Panc1 (cell line): ENCODE results near the gene GRHL1.

ENCODE experiments used
- POLR2AphosphoS5 ChIP-seq: IDR thresholded peaks from 2 replicates; pipeline ENCODE4 v1.6.1; 2012; ENCODE audit warnings: mild to moderate bottlenecking, low read depth, low read length, moderate library complexity
- REST ChIP-seq, 2 experiments: IDR thresholded peaks; 2 replicates each; pipeline ENCODE4 v1.6.1; 2011 to 2012; ENCODE audit warnings: low read depth in 2 of 2, control low read depth in 1 of 2, low read length in 1 of 2, mild to moderate bottlenecking in 1 of 2, moderate library complexity in 1 of 2; ENCODE audit not compliant: insufficient read depth in 1 of 2
- SIN3A ChIP-seq: IDR thresholded peaks from 2 replicates; pipeline ENCODE4 v1.6.1; 2012; ENCODE audit warnings: low read depth, mild to moderate bottlenecking, low read length, moderate library complexity, borderline replicate concordance; ENCODE audit not compliant: insufficient read depth
- TCF7L2 ChIP-seq: IDR thresholded peaks from 2 replicates; pipeline ENCODE4 v1.6.1; 2011; ENCODE audit warnings: mild to moderate bottlenecking, low read depth, low read length, inconsistent platforms
- TF ChIP-seq, protein P1 (sequence below): fragments of 450-650 bp; IDR thresholded peaks from 2 replicates; pipeline ENCODE4 v1.5.1; 2017; ENCODE audit warnings: mild to moderate bottlenecking

DNA sequence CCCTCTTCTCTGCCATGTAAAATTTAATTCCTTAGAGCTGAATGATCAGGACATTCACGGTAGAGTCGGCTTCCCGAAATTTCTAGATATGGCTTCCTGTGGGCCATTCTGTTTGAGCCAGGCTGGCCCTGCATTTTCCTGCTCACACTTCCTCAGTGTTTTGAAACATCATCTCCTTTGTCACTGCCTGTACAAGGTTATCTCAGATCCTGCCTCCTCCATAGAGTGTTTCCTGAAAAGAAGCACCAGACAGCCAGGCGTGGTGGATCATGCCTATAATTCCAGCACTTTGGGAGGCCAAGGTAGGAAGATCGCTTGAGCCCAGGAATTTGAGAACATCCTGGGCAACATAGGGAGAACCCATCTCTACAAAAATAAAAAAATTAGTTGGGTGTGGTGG, 43.6 kb downstream of the GRHL1 start:
- TF ChIP-seq, protein P1, sequence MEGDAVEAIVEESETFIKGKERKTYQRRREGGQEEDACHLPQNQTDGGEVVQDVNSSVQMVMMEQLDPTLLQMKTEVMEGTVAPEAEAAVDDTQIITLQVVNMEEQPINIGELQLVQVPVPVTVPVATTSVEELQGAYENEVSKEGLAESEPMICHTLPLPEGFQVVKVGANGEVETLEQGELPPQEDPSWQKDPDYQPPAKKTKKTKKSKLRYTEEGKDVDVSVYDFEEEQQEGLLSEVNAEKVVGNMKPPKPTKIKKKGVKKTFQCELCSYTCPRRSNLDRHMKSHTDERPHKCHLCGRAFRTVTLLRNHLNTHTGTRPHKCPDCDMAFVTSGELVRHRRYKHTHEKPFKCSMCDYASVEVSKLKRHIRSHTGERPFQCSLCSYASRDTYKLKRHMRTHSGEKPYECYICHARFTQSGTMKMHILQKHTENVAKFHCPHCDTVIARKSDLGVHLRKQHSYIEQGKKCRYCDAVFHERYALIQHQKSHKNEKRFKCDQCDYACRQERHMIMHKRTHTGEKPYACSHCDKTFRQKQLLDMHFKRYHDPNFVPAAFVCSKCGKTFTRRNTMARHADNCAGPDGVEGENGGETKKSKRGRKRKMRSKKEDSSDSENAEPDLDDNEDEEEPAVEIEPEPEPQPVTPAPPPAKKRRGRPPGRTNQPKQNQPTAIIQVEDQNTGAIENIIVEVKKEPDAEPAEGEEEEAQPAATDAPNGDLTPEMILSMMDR: no peak
- TF ChIP-seq POLR2AphosphoS5 (no peak), REST (IDR thresholded peaks at IDR 0.05; ENCODE audit: insufficient read depth in 1 of 2, low read depth in 2 of 2, low read length in 1 of 2) (no peak), SIN3A (no peak), TCF7L2 (no peak)
